Spleen (tissue), 11 donors: ENCODE results near the gene AHCYL2. TPM values are rescaled to one million over a fixed set of nuclear protein-coding genes. Genes with fewer than 3 reads are reported as not detected.

Experiments
- DNase-seq: peaks from one replicate; pipeline ENCODE4 v3.0.0-alpha.2; 2020
- H3K27ac ChIP-seq, 8 donors: fragments of 200-600 bp; sonication (generic) in 7 of 8; 1 replicate in 4 of 8; 2 replicates in 4 of 8; pipeline versions ENCODE4 v1.5.0 to v1.8.0; 2016 to 2021; ENCODE audit warnings: inconsistent platforms in 4 of 8, mild to moderate bottlenecking in 4 of 8, moderate library complexity in 1 of 8
- H3K27me3 ChIP-seq, 7 donors: fragments of 200-600 bp; sonication (generic) in 6 of 7; replicated peaks in 1 of 7; 1 replicate in 4 of 7; 2 replicates in 3 of 7; pipeline versions ENCODE4 v1.5.0 to v1.8.0; 2016 to 2021; ENCODE audit warnings: inconsistent platforms in 3 of 7, mild to moderate bottlenecking in 1 of 7
- H3K36me3 ChIP-seq, 6 donors: fragments of 200-600 bp; sonication (generic) in 5 of 6; 1 replicate in 4 of 6; 2 replicates in 2 of 6; pipeline versions ENCODE4 v1.5.0 to v1.8.0; 2016 to 2021; ENCODE audit warnings: inconsistent platforms in 2 of 6
- H3K4me1 ChIP-seq, 6 donors: fragments of 200-600 bp; sonication (generic) in 5 of 6; 1 replicate in 3 of 6; 2 replicates in 3 of 6; pipeline versions ENCODE4 v1.5.0 to v1.8.0; 2016 to 2021; ENCODE audit warnings: inconsistent platforms in 3 of 6
- H3K4me3 ChIP-seq, 8 donors: fragments of 200-600 bp; sonication (generic) in 7 of 8; 1 replicate in 4 of 8; 2 replicates in 4 of 8; pipeline versions ENCODE4 v1.5.0 to v1.8.0; 2016 to 2021; ENCODE audit warnings: inconsistent platforms in 4 of 8, mild to moderate bottlenecking in 4 of 8, moderate library complexity in 2 of 8
- H3K9me3 ChIP-seq, 8 donors: fragments of 200-600 bp; sonication (generic) in 7 of 8; 1 replicate in 4 of 8; 2 replicates in 4 of 8; pipeline versions ENCODE4 v1.5.0 to v1.8.0; 2016 to 2021; ENCODE audit warnings: inconsistent platforms in 4 of 8
- POLR2A ChIP-seq, 3 donors: fragments of 450-650 bp; IDR thresholded peaks; one replicate each; pipeline ENCODE4 v1.5.1; 2017; ENCODE audit warnings: antibody characterized with exemption in 3 of 3, mild to moderate bottlenecking in 1 of 3
- POLR2AphosphoS5 ChIP-seq, 3 donors: sonication (generic); formaldehyde crosslinking; IDR thresholded peaks; one replicate each; pipeline ENCODE4 v1.5.1; 2017; ENCODE audit warnings: antibody characterized with exemption in 3 of 3
- WGBS, 5 donors: extraction: QIAGEN DNeasy Blood & Tissue Kit in 3 of 5; methylation state at CpG; one replicate each; pipeline versions ENCODE4 v1.1.5 to v1.1.7; 2013 to 2018; 5-methylcytosine and 5-hydroxymethylcytosine counted together
- intact Hi-C: fragments of 100-400 bp; cut with DNase I; formaldehyde crosslinking; loops from one replicate; pipeline ENCODE4 v1.15.0; 2023; ENCODE audit warnings: low total_unique reads
- polyA plus RNA-seq, 3 donors: library from polyadenylated mRNA; stranded (reverse); fragments of 200-250 nt; gene quantifications; one replicate each; pipeline ENCODE4 v1.2.1, GENCODE V29; 2013
- total RNA-seq, 7 donors: library from RNA; depleted of rRNA in 3 of 7; stranded (reverse); fragments of >200 nt in 3 of 7; fragmentation: NEBNext Ultra II Directional in 4 of 7; extraction: Animal tissue kit (Norgen Biotek cat#: 25700) in 4 of 7; gene quantifications; one replicate each; pipeline versions ENCODE4 v1.1.0 to v1.2.1, GENCODE V29; 2016 to 2021
- TF ChIP-seq, protein P1 (sequence below), 11 experiments: fragments of 200-600 bp in 7 of 11; fragments of 450-650 bp in 4 of 11; sonication (generic) in 4 of 11; IDR thresholded peaks in 8 of 11; conservative IDR thresholded peaks in 3 of 11; 1 replicate in 7 of 11; 2 replicates in 4 of 11; pipeline versions ENCODE4 v1.4.0 to v1.8.0; 2016 to 2021; ENCODE audit warnings: antibody characterized with exemption in 11 of 11, inconsistent platforms in 4 of 11, mild to moderate bottlenecking in 1 of 11
- donor health status: healthy with polysubstance abuse.
- donor health status: DM: no; HTN: no; CAD: no; lungs with moderate emphysema.
- donor health status: DM: no; HTN: no; CAD: no.
- donor health status: Bipolar disorder and iron deficiency.
- donor health status: healthy.
- donor health status: DM: no; HTN: no; CAD: no.
- donor health status: DM: yes; HTN: yes; CAD: no.

Gene AHCYL2
- total and polyA plus RNA-seq, 10 donors = 3.1 to 20.1 (median 17.8) TPM

DNA sequence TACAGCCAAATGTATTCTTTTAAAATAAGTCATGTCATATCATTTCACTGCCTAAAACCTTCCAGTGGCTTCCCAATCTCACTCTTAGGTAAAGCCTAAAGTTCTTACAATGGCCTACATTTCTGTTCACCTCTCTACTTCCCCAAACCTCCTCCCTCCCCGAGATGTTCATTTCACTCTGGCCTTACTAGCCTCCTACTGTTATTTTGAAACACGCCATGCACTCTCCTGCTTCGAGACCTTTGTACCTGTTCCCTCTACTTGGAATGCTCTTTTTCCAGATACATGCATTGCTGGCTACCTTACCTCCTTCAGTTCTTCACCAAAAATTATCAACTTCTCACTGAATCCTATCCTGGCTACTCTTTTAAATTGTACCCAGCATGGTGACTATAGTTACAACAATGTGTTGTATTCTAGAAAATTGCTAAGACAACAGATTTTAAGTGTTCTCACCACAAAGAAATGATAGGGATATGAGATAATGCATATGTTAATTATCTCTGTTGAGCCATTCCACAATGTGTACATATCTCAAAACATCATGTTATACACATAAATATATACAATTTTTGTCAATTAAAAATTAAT is 158.8 kb downstream of the AHCYL2 start:
- 47 to 77% (median 62%) methylated on average over 3 of the region's 3 CpGs for WGBS, 5 donors

GRCh38 chr7:129385116-129385515 is 160.3 kb downstream of the AHCYL2 start:
- no peak for DNase-seq
- 76 to 97% (median 89%) methylated on average over 1 of the region's 1 CpG for WGBS, 5 donors

More for the DNA sequence above, 158.8 kb downstream of the AHCYL2 start:
- H3K4me3 ChIP-seq = no peak overlapping the region
- no peaks in the 10 kb centered on the region for H3K9me3 ChIP-seq
- DNase-seq = no peak
- H3K27me3 ChIP-seq = no peaks in the 10 kb centered on the region
- TF ChIP-seq POLR2A (IDR thresholded peaks at IDR 0.05) = no peak
- H3K27ac ChIP-seq = no peak overlapping the region
- intact Hi-C loops = no loop called here
- H3K36me3 ChIP-seq = peaks cover 0 to 30% (median 0%) of the 10 kb centered on the region in 6 donors
- no peaks in the 10 kb centered on the region for H3K4me1 ChIP-seq

GRCh38 chr7:129385598-129385997 is 160.8 kb downstream of the AHCYL2 start:
- intact Hi-C loops = no loop called here
- Histone ChIP-seq H3K27me3 (no peaks in the 10 kb centered on the region), H3K4me1 (no peaks in the 10 kb centered on the region), H3K27ac (no peak overlapping the region), H3K36me3 (peaks cover 0 to 35% (median 7%) of the 10 kb centered on the region in 6 donors), H3K9me3 (no peaks in the 10 kb centered on the region), H3K4me3 (no peak overlapping the region)
- WGBS, 5 donors = 95 to 99% (median 98%) methylated on average over 4 of the region's 4 CpGs
- TF ChIP-seq, protein P1, sequence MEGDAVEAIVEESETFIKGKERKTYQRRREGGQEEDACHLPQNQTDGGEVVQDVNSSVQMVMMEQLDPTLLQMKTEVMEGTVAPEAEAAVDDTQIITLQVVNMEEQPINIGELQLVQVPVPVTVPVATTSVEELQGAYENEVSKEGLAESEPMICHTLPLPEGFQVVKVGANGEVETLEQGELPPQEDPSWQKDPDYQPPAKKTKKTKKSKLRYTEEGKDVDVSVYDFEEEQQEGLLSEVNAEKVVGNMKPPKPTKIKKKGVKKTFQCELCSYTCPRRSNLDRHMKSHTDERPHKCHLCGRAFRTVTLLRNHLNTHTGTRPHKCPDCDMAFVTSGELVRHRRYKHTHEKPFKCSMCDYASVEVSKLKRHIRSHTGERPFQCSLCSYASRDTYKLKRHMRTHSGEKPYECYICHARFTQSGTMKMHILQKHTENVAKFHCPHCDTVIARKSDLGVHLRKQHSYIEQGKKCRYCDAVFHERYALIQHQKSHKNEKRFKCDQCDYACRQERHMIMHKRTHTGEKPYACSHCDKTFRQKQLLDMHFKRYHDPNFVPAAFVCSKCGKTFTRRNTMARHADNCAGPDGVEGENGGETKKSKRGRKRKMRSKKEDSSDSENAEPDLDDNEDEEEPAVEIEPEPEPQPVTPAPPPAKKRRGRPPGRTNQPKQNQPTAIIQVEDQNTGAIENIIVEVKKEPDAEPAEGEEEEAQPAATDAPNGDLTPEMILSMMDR (IDR thresholded peaks at IDR 0.05 in 8 of 11, conservative IDR thresholded peaks at IDR 0.05 in 3 of 11) = no peak
- no peak for TF ChIP-seq POLR2A (IDR thresholded peaks at IDR 0.05)
- TF ChIP-seq POLR2AphosphoS5 (IDR thresholded peaks at IDR 0.05) = no peak
- no peak for DNase-seq

More at GRCh38 chr7:129385116-129385515, 160.3 kb downstream of the AHCYL2 start:
- H3K27ac ChIP-seq = no peak overlapping the region
- H3K4me3 ChIP-seq = no peak overlapping the region
- intact Hi-C loops = no loop called here
- no peak for TF ChIP-seq POLR2AphosphoS5 (IDR thresholded peaks at IDR 0.05)
- TF ChIP-seq, protein P1 (IDR thresholded peaks at IDR 0.05 in 8 of 11, conservative IDR thresholded peaks at IDR 0.05 in 3 of 11) = no peak
- no peak for TF ChIP-seq POLR2A (IDR thresholded peaks at IDR 0.05)
- H3K36me3 ChIP-seq = peaks cover 0 to 35% (median 4%) of the 10 kb centered on the region in 6 donors
- H3K27me3 ChIP-seq = no peaks in the 10 kb centered on the region
- no peaks in the 10 kb centered on the region for H3K9me3 ChIP-seq
- H3K4me1 ChIP-seq = no peaks in the 10 kb centered on the region

- DNase-seq = no peak
- no peaks in the 10 kb centered on the region for H3K27me3 ChIP-seq
- no peaks in the 10 kb centered on the region for H3K4me1 ChIP-seq
- no peak overlapping the region for H3K27ac ChIP-seq
- H3K4me3 ChIP-seq = no peak overlapping the region
- intact Hi-C loops = no loop called here
- H3K36me3 ChIP-seq = peaks cover 0 to 36% (median 8%) of the 10 kb centered on the region in 6 donors
- H3K9me3 ChIP-seq = no peaks in the 10 kb centered on the region
- no peak for TF ChIP-seq POLR2A (IDR thresholded peaks at IDR 0.05)
- TF ChIP-seq, protein P1 (IDR thresholded peaks at IDR 0.05 in 8 of 11, conservative IDR thresholded peaks at IDR 0.05 in 3 of 11) = no peak
- no peak for TF ChIP-seq POLR2AphosphoS5 (IDR thresholded peaks at IDR 0.05)
Measured at GRCh38 chr7:129386506-129386905, 161.7 kb downstream of the AHCYL2 start.
